ENCODE data around the gene SNX6.
"Not testable (repeated sequence)": the region's sequence is repeated elsewhere in the genome, so short reads cannot be mapped to it uniquely, and the experiment has no call there.

Gene SNX6

DNA sequence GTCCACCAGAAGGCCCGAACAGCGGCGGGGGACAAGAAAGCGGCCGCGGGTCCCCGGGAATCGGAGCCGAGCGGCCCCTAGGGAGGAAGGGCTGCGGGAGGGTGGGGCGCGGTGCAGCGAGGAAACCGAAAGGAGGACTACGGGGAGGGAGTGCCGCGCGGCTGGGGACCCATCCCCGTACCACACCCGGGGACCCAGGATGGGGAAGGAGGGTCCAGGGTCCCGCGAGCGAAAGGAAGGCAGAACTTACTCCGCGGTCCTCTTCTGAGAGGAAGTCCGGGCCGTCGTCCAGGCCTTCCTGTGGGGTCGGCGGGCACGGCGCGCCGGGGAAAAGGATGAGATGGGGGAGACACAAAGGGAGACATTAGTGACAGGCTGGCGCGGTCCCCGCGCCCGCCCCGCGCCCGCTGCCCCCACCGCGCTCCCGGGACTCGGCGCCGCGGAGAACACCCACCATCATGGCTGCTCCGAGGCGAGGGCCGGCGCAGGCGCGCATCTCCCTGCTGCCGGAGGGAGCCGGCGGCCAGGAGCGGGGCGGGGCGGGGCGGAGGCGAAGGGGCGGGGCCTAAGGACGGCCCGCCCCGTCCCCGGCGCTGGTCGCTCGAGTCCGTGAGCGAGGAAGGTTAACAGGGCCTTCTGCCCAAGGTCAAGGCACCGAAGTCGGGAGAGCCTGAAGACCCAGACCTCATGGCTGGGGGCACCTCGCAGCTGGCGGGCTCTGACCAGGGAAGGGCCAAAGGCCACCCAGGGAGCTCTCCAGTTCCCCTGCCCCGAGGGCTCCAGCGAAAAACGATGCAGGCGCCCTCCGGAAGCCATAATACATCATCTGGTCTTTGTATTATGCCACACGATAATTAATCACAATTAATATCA, at the start of gene SNX6:
SNX6 (minus strand) TSS at position 492 of the 873 bp plus-strand sequence; CDS start at position 460, 32 bp downstream.
- peak; percentile 87 for DNase-seq

DNA sequence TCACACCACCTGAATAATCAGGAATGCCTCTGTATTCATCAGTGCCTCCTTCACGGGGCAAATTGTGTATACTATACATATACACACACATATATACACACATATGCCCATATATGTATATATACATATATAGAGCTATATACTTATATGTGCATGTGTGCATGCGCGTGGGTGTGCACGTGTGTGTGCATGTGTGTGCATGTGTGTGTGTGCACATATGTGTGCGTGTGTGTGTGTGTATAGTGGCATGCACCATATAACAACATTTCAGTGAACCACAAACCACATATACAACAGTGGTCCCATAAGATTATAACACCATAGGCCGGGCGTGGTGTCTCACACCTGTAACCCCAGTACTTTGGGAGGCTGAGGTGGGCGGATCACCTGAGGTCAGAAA, 48.8 kb upstream of the SNX6 start:
- no peak for DNase-seq

DNA sequence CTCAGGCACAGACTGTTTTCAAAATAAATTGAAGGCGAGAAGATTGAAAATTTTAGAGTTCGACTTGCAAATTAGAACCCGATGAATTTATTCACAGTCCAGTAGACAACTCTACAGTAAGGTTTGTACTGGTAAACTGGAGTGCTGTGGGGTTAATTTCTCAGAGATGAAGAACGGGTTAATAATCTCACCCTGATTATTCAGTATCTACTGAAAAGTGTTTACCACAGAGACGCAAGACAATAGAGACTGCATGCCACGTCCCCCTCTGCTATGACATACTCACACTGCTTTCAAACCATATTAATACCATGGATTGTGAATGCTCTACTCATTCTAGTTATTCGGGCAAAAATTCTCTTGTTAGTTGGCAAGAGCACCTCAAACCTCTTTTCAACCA, 48.4 kb upstream of the SNX6 start:
- no peak for DNase-seq

DNA sequence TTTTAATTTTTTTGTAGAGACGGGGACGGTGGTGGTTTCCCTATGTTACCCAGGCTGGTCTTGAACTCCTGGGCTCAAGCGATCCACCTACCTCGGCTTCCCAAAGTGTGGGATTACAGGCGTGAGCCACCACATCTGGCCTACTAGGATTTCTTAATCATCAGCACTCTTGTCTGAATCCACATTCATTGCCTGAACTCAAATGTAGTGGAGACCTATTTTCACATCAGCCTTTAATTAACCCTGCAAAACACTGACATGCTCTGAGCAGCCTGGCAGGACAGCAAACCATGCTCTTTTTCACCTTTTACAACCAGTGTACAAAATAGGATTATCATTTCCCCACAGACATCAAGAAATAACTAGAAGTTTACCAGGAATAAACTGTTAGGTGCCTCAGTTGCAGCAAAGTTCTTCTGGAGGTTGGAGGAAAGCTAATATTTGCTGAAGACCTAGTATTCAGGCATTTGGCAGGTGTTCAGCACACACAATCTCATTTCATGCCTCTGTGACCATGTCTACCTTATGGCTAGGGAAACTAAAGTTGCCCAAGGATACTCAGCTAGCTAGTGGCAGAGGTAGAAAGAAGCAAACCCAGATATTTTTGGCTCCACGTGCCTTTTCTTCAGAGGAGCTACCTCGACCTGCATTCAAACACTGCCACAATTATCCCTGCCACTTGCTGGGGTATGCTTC, 46.7 kb upstream of the SNX6 start:
- no peak for DNase-seq

DNA sequence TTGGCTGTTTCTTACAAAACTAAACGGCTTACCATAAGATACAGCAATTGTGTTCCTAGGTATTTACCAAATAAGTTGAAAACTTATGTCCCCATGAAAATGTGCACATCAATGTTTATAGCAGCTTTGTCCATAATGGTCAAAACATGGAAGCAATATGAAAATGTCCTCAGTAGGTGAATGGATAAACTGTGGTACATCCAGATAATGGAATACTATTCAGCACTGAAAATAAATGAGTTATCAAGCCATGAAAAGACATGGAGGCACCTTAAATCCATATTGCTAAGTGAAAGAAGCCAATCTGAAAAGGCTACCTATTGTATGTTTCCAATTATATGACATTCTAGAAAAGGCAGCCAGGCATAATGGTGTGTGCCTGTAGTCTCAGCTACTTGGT, 43.8 kb upstream of the SNX6 start:
- no peak for DNase-seq

DNA sequence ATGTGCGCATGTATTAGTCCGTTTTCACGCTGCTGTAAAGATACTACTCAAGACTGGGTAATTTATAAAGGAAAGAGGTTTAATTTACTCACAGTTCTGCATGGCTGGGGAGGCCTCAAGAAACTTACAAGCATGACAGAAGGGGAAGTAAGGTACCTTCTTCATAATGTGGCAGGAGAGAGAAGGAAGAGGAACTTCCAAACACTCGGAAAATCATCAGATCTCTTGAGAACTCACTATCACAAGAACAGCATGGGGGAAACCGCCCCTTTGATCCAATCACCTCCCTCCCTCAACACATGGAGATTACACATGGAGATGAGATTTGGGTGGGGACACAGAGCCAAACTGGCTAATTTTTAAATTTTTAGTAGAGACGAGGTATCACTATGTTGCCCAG, 41.8 kb upstream of the SNX6 start:
- DNase-seq = no peak

DNA sequence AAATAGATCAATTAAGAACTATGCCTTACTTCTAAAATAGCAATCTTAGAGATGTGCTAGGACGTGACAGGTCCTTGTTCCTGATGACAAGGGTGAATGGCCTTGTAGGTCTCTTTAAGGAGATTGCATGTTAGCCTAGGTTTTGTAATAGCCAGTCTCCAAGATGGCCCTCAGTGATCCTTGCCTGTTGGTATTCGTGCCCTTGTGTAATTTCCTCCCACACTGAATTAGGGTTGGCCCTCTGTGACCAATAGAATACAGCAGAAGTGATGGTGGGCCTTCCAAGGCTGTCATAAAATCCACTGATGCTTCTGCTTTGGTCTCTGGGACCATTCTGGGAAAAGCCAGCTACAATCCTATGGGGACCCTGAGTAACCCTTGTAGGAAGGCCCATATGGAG, 38.2 kb upstream of the SNX6 start:
- DNase-seq = no peak

DNA sequence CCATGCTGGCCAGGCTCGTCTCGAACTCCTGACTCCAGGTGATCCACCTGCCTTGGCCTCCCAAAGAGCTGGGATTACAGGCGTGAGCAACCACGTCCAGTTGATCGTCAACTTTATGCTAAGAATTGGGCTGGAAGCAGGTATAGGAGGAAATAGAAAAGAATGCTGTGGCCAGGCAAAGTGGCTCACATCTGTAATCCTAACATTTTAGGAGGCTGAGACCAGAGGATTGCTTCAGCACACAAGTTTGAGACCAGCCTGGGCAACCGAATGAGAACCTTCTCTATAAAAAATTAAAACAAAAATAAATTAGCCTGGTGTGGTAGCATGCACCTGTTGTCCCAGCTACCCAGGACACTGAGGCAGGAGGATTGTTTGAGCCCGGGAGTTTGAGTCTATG, 37.1 kb upstream of the SNX6 start:
- DNase-seq = no peak

DNA sequence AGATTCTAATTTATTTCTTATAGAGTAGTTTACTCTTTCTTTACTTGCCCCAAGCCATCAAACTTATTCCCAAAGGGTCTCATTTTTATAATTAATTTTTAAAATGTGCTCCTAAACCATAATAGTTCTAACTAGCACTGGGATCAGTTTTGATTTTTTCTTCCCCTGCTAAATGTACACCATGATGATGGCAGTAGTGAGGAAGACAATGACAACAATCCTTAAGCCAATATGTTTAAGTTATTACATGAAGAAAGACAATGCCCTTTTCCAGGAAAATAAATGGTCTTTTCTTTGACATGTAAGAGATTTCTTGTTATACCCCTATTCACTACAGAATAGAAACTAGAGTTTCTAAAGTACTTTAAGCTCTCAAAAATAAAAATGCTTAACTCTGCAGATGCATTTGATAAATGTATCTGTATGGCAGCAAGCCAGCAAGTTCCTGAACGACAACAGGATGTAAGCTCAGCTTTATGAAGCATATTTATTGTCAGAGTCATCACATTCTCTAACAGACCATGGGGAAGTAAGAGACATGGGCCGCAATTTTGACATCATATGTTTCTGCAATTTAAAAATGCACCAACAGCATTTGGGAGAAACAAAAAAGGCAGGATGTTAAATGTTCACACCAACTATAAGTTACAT, 36.0 kb upstream of the SNX6 start:
- DNase-seq = no peak

DNA sequence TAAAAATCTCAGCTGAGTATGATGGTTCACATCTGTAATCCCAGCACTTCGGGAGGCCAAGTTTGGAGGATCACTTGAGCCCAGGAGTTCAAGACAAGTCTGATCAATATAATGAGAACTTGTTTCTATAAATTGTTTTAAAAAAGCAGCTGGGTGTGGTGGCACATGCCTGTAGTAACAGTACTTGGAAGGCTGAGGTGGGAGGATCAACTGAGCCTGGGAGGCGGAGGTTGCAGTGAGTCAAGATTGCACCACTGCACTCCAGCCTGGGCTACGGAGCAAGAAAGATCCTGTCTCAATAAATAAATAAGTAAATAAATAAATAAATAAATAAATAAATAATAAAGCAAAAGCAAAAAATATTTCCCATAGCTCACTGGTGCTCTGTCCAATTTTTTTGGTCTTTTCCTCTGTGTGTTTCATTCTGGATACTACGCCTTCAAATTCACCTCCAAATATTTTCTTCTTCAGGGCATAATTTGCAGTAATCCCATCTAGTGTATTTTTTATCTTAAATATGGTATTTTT, 32.7 kb upstream of the SNX6 start:
- DNase-seq = no peak

DNA sequence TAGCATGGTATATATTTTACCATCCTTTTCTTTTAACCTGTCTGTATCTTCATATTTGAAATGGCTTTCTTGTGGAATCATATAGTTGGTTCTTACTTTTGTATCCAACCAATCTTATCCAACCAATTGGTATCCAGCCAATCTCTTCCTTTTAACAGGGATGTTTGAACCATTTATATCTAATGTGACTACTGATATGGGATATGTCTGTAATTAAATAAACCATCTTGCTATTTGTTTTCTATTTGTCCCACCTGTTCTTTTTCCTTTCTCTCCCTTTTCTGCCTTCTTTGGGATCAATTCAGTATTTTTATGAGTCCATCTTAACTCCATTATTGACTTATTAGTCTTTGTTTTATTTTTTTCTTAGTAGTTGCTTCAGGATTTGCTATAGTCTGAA, 30.8 kb upstream of the SNX6 start:
- DNase-seq = no peak

DNA sequence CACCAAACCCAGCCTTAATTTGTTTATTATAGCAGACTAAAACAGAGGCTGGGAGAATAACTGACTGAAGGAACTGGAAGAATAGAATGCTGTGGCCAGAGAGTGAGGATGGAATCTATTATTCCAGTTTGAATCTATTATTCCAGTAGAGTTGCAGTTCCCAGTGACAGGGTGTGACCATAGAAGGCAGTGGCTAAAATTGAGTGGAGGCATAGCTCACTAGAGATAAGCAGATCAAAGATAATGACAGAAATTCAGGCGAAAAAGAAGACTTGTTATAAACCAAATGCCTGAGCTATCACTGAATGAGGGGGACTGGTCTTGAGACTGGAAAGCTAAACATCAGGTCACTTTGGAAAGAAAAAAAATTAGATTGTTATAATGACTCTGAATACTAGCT, 26.0 kb upstream of the SNX6 start:
- no peak for DNase-seq

DNA sequence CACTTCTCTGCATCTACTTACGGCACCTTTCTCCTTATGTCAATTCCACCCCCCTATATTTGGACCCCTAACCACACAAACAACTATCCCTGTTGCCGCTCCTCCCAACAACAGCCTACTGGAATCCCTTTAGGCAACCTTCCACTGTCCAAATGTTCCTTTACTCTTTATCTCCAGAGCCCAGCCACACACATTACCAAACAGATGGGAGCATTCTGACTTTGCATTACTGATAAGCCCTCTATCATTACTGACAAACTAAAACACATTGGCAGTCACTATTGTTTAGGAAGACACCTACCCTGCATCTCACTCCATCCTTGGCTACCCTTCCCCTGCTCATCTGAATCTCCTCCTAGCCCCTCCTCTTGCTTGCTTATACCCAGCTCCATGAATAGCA, 23.1 kb upstream of the SNX6 start:
- DNase-seq = not testable (repeated sequence)

DNA sequence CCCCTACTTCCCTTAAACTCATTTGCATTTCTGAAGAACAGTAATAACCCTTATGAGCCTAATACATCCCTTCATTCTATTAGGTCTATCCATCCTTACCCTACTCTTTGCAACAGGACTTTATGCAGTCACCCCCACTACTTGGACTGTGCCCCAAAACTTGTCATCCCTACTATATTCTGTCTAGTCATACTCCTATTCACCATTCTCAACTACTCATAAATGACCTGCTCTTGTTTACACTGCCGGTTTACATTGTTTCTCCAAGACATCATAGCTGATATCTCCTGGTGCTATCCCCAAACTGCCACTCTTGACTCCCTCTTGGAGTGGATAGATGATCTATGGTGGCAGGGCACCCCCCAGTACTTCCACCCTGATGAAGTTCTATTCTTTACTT, 22.4 kb upstream of the SNX6 start:
- not testable (repeated sequence) for DNase-seq

DNA sequence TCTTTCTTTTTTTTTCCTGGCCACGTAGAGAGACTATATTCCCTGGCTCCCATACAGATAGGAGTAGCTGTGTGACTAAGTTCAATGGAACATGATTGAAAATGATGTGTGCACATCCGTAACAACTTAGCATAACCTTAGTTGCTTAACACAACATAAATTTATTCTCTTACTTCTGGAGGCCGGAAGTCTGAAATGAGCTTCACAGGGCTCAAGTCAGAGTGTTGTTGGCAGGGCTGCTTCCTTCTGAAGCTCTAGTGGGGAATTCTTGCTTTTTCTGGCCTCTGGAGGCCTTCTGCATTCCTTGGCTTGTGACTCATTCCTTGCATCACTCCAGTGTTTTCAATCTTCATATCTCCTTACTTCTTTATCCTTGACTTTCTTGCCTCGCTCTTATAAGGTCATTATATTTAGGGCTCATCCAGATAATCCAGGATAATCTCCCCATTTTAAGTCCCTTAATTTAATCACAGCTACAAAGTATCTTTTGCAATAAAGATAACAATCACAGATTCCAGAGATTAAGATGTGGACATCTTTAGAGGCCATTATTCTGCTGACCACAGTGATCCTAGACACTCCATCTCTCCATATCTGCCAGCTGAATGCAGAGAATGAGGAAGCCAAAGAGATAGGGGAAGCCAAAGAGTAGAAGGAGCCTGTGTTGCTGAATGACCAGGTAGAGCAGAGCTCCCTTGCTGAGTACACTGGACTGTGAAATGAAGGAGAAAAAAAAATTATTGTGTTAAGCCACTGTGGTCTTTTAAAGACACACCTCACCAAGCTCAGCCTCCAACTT, 21.0 kb upstream of the SNX6 start:
- no peak for DNase-seq

DNA sequence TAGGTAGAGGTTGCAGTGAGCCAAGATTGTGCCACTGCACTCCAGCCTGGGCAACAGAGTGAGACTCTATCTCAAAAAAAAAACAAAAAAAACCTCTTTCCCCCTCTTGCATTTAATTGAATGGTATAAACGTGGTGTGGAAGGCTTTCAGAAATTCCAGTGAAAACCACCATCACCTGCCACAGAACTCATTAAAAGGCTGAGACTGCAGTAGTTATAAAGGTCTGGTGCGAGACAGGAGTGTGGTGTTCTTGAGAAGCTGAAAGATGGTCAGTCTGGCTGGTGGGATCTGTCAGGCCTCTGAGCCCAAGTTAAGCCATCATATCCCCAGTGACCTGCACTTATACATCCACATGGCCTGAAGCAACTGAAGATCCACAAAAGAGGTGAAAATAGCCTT, 20.1 kb upstream of the SNX6 start:
- DNase-seq = not testable (repeated sequence)

DNA sequence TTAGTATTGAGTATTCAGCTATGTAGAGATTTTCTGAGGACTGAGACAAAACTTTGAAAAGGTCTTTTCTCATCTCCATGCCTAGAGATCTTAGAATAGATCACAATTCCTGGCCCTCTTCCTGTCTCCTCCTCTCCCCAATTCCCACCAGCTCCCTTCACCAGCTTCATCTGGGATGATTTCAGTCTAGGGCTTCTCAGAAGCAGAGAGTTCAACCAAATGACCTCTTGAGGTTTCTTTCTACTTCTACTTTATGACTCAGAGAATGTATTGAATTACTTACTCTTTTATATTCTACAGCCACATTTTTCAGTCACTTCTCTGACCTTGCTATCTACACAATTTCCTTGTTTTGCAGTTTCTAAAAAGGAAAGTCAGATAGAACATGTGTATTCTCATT, 19.4 kb upstream of the SNX6 start:
- no peak for DNase-seq

DNA sequence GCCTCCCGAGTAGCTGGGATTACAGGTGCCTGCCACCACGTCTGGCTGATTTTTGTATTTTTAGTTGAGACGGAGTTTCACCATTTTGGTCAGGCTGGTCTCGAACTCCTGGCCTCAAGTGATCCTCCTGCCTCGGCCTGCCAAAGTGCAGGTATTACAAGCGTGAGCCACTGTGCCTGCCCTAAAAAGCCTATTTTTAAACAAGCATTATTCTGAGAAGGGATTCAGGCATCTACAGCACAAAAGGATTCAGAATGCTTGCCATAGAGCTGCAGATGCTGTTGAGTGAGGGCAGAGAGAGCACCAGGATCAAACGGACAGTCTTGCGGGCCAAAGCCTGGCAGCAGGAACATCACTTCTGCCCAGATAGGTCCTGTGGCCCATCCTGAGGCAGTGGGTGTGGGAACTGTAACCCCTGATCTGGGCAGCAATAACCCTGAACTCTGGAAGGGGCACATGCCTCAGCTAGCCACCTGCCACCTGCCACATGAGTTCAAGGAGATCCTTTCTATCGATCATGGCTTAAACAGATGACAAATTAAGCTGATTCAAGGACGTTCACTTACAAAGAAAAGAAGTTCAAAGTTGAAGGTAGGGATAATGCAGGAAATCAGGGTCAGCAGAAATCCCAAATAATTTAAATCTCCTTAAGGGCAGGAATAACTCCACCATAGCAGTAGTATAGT, 16.8 kb upstream of the SNX6 start:
- DNase-seq = no peak

DNA sequence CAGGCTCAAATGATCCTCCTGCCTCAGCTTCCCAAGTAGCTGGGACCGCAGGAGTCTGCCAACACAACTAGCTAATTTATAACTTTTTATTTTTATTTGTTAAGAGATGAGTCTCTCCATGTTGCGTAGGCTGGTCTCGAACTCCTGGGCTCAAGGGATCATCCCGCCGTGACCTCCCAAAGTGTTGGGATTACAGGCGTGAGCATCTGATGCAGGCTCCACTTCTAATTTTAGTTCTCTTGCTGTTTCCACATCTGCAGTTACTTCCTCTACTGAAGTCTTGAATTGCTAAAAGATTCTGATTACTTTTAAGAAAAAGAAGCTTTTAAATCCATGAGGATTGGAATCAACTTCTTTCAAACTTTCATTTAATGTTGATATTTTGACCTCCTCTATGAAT, 13.4 kb upstream of the SNX6 start:
- no peak for DNase-seq

DNA sequence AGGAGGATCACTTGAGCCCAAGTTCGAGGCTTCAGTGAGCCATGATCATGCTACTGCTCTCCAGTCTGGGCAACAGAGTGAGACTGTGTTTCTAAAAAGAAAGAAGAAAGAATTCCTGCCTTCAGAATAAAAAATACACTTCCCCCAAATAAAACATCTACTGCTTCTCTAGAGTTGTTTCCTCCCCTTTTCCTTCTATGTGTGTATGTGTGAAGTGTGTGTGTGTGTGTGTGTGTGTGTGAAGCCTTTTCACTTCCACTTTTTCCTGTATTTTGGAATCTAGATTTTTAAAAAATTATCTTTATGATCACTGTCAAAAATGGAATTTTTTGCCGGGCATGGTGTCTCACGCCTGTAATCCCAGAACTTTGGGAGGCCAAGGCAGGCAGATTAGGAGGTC, 12.6 kb upstream of the SNX6 start:
- no peak for DNase-seq

DNA sequence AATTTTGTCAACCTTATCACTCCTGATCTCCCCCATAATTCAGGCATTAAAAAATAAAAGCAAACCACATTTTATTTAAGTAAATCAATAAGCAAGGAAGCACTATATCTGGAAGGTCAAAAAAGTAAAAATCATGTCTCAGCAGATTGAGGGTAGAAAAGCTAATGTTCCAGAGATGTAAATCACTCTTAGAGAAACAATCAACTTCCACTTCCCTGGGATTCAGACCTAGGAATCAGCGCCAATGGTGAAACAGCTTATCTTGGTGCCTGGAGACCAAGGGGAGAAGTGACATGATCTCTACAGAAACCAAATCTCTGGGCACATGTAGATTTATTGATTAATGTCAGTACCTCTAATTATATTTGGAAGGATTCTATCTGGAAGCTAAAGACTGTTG, 10.9 kb upstream of the SNX6 start:
- DNase-seq = no peak

DNA sequence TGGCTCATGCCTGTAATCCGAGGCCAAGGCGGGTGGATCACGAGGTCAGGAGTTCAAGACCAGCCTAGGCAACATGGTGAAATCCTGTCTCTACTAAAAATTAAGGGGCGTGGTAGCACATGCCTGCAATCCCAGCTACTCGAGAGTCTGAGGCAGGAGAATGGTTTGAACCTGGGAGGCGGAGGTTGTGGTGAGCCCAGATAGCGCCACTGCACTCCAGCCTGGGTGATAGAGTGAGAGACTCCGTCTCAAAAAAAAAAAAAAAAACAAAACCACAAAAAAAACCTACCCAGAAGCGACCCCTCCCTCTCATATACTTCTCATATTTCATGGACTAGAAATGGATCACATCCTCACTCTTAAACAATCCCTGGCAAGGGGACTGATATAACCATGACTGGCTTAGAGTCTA, 4.4 kb upstream of the SNX6 start:
- not testable (repeated sequence) for DNase-seq

Data from activated T-cell treated with anti-CD3 and anti-CD28 coated beads, Interleukin-2, amount 50 U/mL, for 1 hour (primary cell).